Heart left ventricle (tissue), 16 donors: ENCODE results near the gene RNF217. TPM values are rescaled to one million over a fixed set of nuclear protein-coding genes. Genes with fewer than 3 reads are reported as not detected.

ENCODE experiments used
- ATAC-seq, 4 donors: fragments of 200-7000 bp; cut with Tn5 transposase; one replicate each; pipeline ENCODE4 v1.9.1; 2020 to 2022; ENCODE audit warnings: moderate library complexity in 4 of 4, mild to moderate bottlenecking in 3 of 4, moderate number of reproducible peaks in 1 of 4
- DNase-seq, 5 donors: peaks; one replicate each; pipeline ENCODE4 v3.0.0-alpha.2; 2020
- H3K27ac ChIP-seq, 12 donors: fragments of 200-600 bp; sonication (generic) in 4 of 12; one replicate each; pipeline versions ENCODE4 v1.5.0 to v1.8.0; 2016 to 2022; ENCODE audit warnings: mild to moderate bottlenecking in 2 of 12
- H3K27me3 ChIP-seq, 9 donors: fragments of 200-600 bp; sonication (generic) in 2 of 9; one replicate each; pipeline versions ENCODE4 v1.5.1 to v1.8.0; 2016 to 2022; ENCODE audit warnings: mild to moderate bottlenecking in 3 of 9
- H3K36me3 ChIP-seq, 9 donors: fragments of 200-600 bp; sonication (generic) in 2 of 9; one replicate each; pipeline versions ENCODE4 v1.5.0 to v1.8.0; 2018 to 2022; ENCODE audit warnings: mild to moderate bottlenecking in 2 of 9
- H3K4me1 ChIP-seq, 12 donors: fragments of 200-600 bp; sonication (generic) in 4 of 12; one replicate each; pipeline versions ENCODE4 v1.5.0 to v1.8.0; 2016 to 2022; ENCODE audit warnings: mild to moderate bottlenecking in 3 of 12
- H3K4me3 ChIP-seq, 12 donors: fragments of 200-600 bp; sonication (generic) in 4 of 12; one replicate each; pipeline versions ENCODE4 v1.5.0 to v1.8.0; 2017 to 2022; ENCODE audit warnings: mild to moderate bottlenecking in 9 of 12, moderate library complexity in 4 of 12
- H3K9me3 ChIP-seq, 12 donors: fragments of 200-600 bp; sonication (generic) in 4 of 12; one replicate each; pipeline versions ENCODE4 v1.5.0 to v1.8.0; 2016 to 2022; ENCODE audit warnings: mild to moderate bottlenecking in 1 of 12
- POLR2A ChIP-seq, 2 donors: fragments of 450-650 bp; IDR thresholded peaks; one replicate each; pipeline ENCODE4 v1.6.1; 2017; ENCODE audit warnings: antibody characterized with exemption in 2 of 2, mild to moderate bottlenecking in 2 of 2, moderate library complexity in 2 of 2
- WGBS, 4 donors: extraction: QIAGEN DNeasy Blood & Tissue Kit in 2 of 4; methylation state at CpG; one replicate each; pipeline versions ENCODE4 v1.1.5 to v1.1.7; 2013 to 2018; 5-methylcytosine and 5-hydroxymethylcytosine counted together
- intact Hi-C, 10 donors: fragments of 100-400 bp; cut with DNase I; formaldehyde crosslinking; loops; one replicate each; pipeline versions ENCODE4 v1.11.1 to v1.14.2; 2022
- polyA plus RNA-seq, 2 donors: library from polyadenylated mRNA; stranded (reverse); fragments of 200-250 nt; gene quantifications; one replicate each; pipeline ENCODE4 v1.2.3, GENCODE V29; 2013
- total RNA-seq, 9 donors: library from RNA; depleted of rRNA in 2 of 9; stranded (reverse); fragments of >200 nt in 2 of 9; fragmentation: NEBNext Ultra II Directional in 3 of 9; extraction: Animal tissue kit (Norgen Biotek cat#: 25700) in 3 of 9; gene quantifications; one replicate each; pipeline versions ENCODE4 v1.1.0 to v1.2.4, GENCODE V29; 2016 to 2023
- TF ChIP-seq, protein P1 (sequence below), 12 donors: fragments of 200-600 bp; sonication (generic) in 4 of 12; IDR thresholded peaks; one replicate each; pipeline versions ENCODE4 v1.5.0 to v1.8.0; 2018 to 2022; ENCODE audit warnings: antibody characterized with exemption in 12 of 12, mild to moderate bottlenecking in 5 of 12
- donor health status: ischemic (EF 13 %, LVEDD 7.1; RV severe dilation, severe dysfunction).
- donor health status: healthy with polysubstance abuse.
- donor health status: DM: no; HTN: yes; CAD: no.
- donor health status: DM: no; HTN: no; CAD: no.
- donor health status: ischemic (EF 25% LVEDD 6.9; RV normal size, moderate dysfunction).
- donor health status: ischemic (EF 25% LVEDD 5.7; RV mildly dilated, moderate dysfunction).
- donor health status: healthy.
- donor health status: DM: yes; HTN: yes; CAD: no.
- donor health status: ischemic (EF 35%, LVEDD 5.7; RV mildly dilated, moderate dysfunction).
- donor health status: nonischemic (EF 11% LVEDD 7.7; RV severe dilation, severe dysfunction).
- donor health status: DM: yes; HTN: yes; CAD: no.
- donor health status: PGD.
- donor health status: ischemic (EF 29% LVEDD 5.4; RV normal size, mild dysfunction).
- donor health status: nonischemic (EF 23%, LVEDD 6.1; RV moderate dilation, normal function).

RNF217 gene
- total and polyA plus RNA-seq, 11 donors: 2.2 to 21.6 (median 13.9) TPM

DNA sequence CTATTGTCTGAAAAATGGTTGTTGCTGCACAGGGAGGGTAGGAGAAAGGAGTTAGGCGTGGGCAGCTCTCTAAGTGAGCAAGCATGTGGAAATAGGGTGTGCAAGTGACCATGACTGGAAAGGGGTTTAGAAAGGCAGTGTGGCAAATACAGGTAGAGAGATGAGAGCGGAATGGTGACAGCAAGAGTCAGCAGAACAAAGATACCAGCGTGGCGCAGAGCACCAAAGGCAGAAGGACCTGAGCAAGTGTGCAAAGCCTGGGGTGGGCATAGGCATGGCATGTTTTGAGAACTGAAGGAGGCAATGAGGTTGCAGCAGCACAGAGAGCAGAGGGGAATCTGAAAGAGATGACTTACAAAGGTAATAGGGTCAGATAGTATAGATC lies 17.0 kb downstream of the RNF217 start:
- H3K4me1 ChIP-seq: peaks cover 0 to 6% (median 0%) of the 10 kb centered on the region in 12 donors
- no peak for TF ChIP-seq POLR2A (IDR thresholded peaks at IDR 0.05)
- TF ChIP-seq, protein P1, sequence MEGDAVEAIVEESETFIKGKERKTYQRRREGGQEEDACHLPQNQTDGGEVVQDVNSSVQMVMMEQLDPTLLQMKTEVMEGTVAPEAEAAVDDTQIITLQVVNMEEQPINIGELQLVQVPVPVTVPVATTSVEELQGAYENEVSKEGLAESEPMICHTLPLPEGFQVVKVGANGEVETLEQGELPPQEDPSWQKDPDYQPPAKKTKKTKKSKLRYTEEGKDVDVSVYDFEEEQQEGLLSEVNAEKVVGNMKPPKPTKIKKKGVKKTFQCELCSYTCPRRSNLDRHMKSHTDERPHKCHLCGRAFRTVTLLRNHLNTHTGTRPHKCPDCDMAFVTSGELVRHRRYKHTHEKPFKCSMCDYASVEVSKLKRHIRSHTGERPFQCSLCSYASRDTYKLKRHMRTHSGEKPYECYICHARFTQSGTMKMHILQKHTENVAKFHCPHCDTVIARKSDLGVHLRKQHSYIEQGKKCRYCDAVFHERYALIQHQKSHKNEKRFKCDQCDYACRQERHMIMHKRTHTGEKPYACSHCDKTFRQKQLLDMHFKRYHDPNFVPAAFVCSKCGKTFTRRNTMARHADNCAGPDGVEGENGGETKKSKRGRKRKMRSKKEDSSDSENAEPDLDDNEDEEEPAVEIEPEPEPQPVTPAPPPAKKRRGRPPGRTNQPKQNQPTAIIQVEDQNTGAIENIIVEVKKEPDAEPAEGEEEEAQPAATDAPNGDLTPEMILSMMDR (IDR thresholded peaks at IDR 0.05): no peak
- H3K27ac ChIP-seq: no peak overlapping the region
- H3K27me3 ChIP-seq: no peaks in the 10 kb centered on the region
- H3K36me3 ChIP-seq: peaks cover 0 to 13% (median 5%) of the 10 kb centered on the region in 9 donors
- ATAC-seq: no peak
- H3K4me3 ChIP-seq: no peak overlapping the region
- intact Hi-C loops: loop anchor here in 1 of 10 donors (10.0 kb wide), 1 partner anchor 106 kb away; no protein-coding TSS in a partner anchor
- no peak for DNase-seq
- 98 to 99% (median 98%) methylated on average over 4 of the region's 4 CpGs for WGBS, 4 donors
- peaks cover 0 to 13% (median 9%) of the 10 kb centered on the region in 12 donors for H3K9me3 ChIP-seq

GRCh38 chr6:124982669-124983068 lies 20.4 kb downstream of the RNF217 start:
- Histone ChIP-seq H3K36me3 (peaks cover 0 to 13% (median 5%) of the 10 kb centered on the region in 9 donors), H3K27ac (no peak overlapping the region), H3K4me3 (no peak overlapping the region), H3K9me3 (peaks cover 0 to 13% (median 9%) of the 10 kb centered on the region in 12 donors), H3K4me1 (peaks cover 0 to 25% (median 4%) of the 10 kb centered on the region in 12 donors), H3K27me3 (no peaks in the 10 kb centered on the region)
- DNase-seq (no peak), ATAC-seq (no peak)
- TF ChIP-seq, protein P1 (IDR thresholded peaks at IDR 0.05): no peak
- no peak for TF ChIP-seq POLR2A (IDR thresholded peaks at IDR 0.05)
- intact Hi-C loops: no loop called here

DNA sequence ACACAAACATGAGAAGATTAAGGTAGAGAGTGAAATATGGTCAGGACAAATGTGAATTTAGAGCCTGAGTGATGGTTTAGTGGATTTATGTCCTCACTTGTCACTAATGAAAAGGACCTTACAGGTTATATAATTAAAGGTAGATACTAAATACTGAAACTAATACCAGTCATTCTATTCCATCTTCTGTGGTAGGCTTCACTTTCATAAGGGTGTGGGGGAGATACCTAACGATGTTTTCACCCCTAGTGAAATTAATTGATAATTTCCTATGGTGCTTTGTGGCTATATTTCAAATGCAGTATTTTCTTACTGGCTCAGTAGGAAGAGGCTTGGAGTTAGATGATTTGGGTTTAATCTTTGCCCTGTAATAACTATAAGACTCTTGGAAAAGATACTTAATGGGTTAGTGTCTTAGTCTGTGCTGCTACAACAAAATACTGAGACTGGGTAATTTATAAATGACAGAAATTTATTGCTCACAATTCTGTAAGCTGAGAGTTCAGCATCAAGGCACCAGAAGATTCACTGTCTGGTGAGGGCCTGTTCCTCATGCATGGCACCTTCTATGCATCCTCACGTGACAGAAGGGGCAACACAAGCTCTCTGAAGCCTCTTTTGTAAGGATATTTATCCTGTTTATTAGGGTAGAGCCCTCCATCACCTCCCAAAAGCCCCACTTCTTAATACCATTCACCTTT lies 21.3 kb downstream of the RNF217 start:
- ATAC-seq (no peak), DNase-seq (no peak)
- TF ChIP-seq, protein P1 (IDR thresholded peaks at IDR 0.05): no peak
- intact Hi-C loops: no loop called here
- no peak overlapping the region for H3K4me3 ChIP-seq
- no peaks in the 10 kb centered on the region for H3K27me3 ChIP-seq
- H3K27ac ChIP-seq: no peak overlapping the region
- peaks cover 0 to 6% (median 1%) of the 10 kb centered on the region in 9 donors for H3K36me3 ChIP-seq
- H3K4me1 ChIP-seq: peaks cover 0 to 25% (median 4%) of the 10 kb centered on the region in 12 donors
- H3K9me3 ChIP-seq: peaks cover 0 to 8% (median 4%) of the 10 kb centered on the region in 12 donors
- WGBS, 4 donors: 91 to 98% (median 93%) methylated on average over 2 of the region's 2 CpGs

GRCh38 chr6:124984668-124985338 lies 22.6 kb downstream of the RNF217 start:
- DNase-seq (no peak), ATAC-seq (no peak)
- Histone ChIP-seq H3K27me3 (no peaks in the 10 kb centered on the region), H3K9me3 (no peaks in the 10 kb centered on the region), H3K27ac (peak overlapping the region in 1 of 12 donors; percentile 6), H3K4me3 (no peak overlapping the region), H3K36me3 (no peaks in the 10 kb centered on the region), H3K4me1 (peaks cover 0 to 25% (median 4%) of the 10 kb centered on the region in 12 donors)
- TF ChIP-seq POLR2A (IDR thresholded peaks at IDR 0.05): no peak
- TF ChIP-seq, protein P1 (IDR thresholded peaks at IDR 0.05): no peak
- intact Hi-C loops: no loop called here
- WGBS, 4 donors: 95 to 100% (median 96%) methylated on average over 1 of the region's 1 CpG
